Immature natural killer cell (primary cell): ENCODE measurements around the gene CNOT3. TPM values are rescaled to one million over a fixed set of nuclear protein-coding genes. Genes with fewer than 3 reads are reported as not detected.
"Not testable (repeated sequence)": the region's sequence is repeated elsewhere in the genome, so short reads cannot be mapped to it uniquely, and the experiment has no call there.

ENCODE experiments used
- DNase-seq, 3 donors: peaks; one replicate each; pipeline ENCODE4 v3.0.0; 2022; ENCODE audit warnings: mixed read lengths in 1 of 3
- H3K27ac Mint-ChIP-seq, 6 donors: one replicate each; pipeline ENCODE4 v1.8.0; 2020; ENCODE audit warnings: mixed read lengths in 6 of 6, mild to moderate bottlenecking in 5 of 6, inconsistent platforms in 4 of 6, moderate library complexity in 3 of 6
- H3K27me3 Mint-ChIP-seq, 3 donors: one replicate each; pipeline ENCODE4 v1.8.0; 2020 to 2021; ENCODE audit warnings: low read depth in 3 of 3, mild to moderate bottlenecking in 3 of 3, mixed read lengths in 3 of 3, moderate library complexity in 3 of 3, inconsistent platforms in 1 of 3
- H3K36me3 Mint-ChIP-seq, 3 donors: one replicate each; pipeline ENCODE4 v1.8.0; 2020; ENCODE audit warnings: mixed read lengths in 3 of 3, inconsistent platforms in 2 of 3, mild to moderate bottlenecking in 2 of 3
- H3K4me1 Mint-ChIP-seq, 2 donors: one replicate each; pipeline ENCODE4 v1.8.0; 2020; ENCODE audit warnings: inconsistent platforms in 2 of 2, mild to moderate bottlenecking in 2 of 2, mixed read lengths in 2 of 2, moderate library complexity in 1 of 2
- H3K4me3 Mint-ChIP-seq, 5 donors: one replicate each; pipeline ENCODE4 v1.8.0; 2020; ENCODE audit warnings: mild to moderate bottlenecking in 5 of 5, mixed read lengths in 5 of 5, inconsistent platforms in 3 of 5, moderate library complexity in 3 of 5
- H3K9me3 Mint-ChIP-seq, 6 donors: one replicate each; pipeline ENCODE4 v1.8.0; 2020; ENCODE audit warnings: mild to moderate bottlenecking in 6 of 6, mixed read lengths in 6 of 6, inconsistent platforms in 4 of 6, moderate library complexity in 3 of 6
- polyA plus RNA-seq, 3 donors: library from polyadenylated mRNA; unstranded; fragments of 300-500 nt; fragmentation: Illumina TruSeq; gene quantifications; one replicate each; pipeline ENCODE4 v1.2.3, GENCODE V29; 2021

Gene CNOT3
- 10 to 100 TPM in 1 of 3 donors, 1 to 10 TPM in 2; 2.8 to 13.3 (median 4.0) TPM for polyA plus RNA-seq

GRCh38 chr19:54137699-54138488 lies at the start of gene CNOT3:
CNOT3 (plus strand) TSS chr19:54137762; CDS start chr19:54142979, 5,217 bp downstream.
- Mint-ChIP-seq H3K36me3 (peaks cover 0 to 2% (median 0%) of the 10 kb centered on the region in 3 donors), H3K4me3 (peak within 1 kb of the TSS; percentile 87 to 94 (median 90)), H3K27me3 (peaks cover 10 to 18% (median 14%) of the 10 kb centered on the region in 3 donors), H3K27ac (peak within 1 kb of the TSS; percentile 86 to 93 (median 92)), H3K9me3 (no peaks in the 10 kb centered on the region), H3K4me1 (peaks cover 42 to 55% of the 10 kb centered on the region in 2 donors)
- DNase-seq = peak; percentile 37 to 54 (median 46)

- Mint-ChIP-seq H3K9me3 (no peaks in the 10 kb centered on the region), H3K27ac (peak overlapping the region in 3 of 6 donors; percentile 29 to 44 (median 31)), H3K4me1 (peaks cover 17 to 19% of the 10 kb centered on the region in 2 donors), H3K36me3 (no peaks in the 10 kb centered on the region), H3K27me3 (peaks cover 4 to 17% (median 13%) of the 10 kb centered on the region in 3 donors), H3K4me3 (peak overlapping the region in 4 of 5 donors; percentile 33 to 57 (median 48))
- no peak for DNase-seq
Observed at GRCh38 chr19:54094426-54095000, 43.0 kb upstream of the CNOT3 start.

GRCh38 chr19:54095136-54095858 lies 42.3 kb upstream of the CNOT3 start:
- Mint-ChIP-seq H3K27me3 (peaks cover 2 to 17% (median 11%) of the 10 kb centered on the region in 3 donors), H3K9me3 (no peaks in the 10 kb centered on the region), H3K27ac (no peak overlapping the region), H3K4me1 (peaks cover 17 to 19% of the 10 kb centered on the region in 2 donors), H3K36me3 (no peaks in the 10 kb centered on the region), H3K4me3 (peak overlapping the region in 3 of 5 donors; percentile 79 to 90 (median 85))
- no peak for DNase-seq

- Mint-ChIP-seq H3K27me3 (peaks cover 2 to 14% (median 11%) of the 10 kb centered on the region in 3 donors), H3K4me3 (peak overlapping the region; percentile 79 to 94 (median 86)), H3K27ac (peak overlapping the region; percentile 81 to 92 (median 88)), H3K4me1 (peaks cover 18 to 21% of the 10 kb centered on the region in 2 donors)
- not testable (repeated sequence) for H3K9me3 Mint-ChIP-seq, H3K36me3 Mint-ChIP-seq
- DNase-seq = peak; percentile 53 to 72 (median 71)
Observed at GRCh38 chr19:54095859-54096616, 41.5 kb upstream of the CNOT3 start.

GRCh38 chr19:54096617-54097106 lies 40.9 kb upstream of the CNOT3 start:
- peak; percentile 35 to 55 (median 55) for DNase-seq
- Mint-ChIP-seq H3K4me3 (peak overlapping the region; percentile 71 to 94 (median 79)), H3K36me3 (no peaks in the 10 kb centered on the region), H3K4me1 (peaks cover 21 to 25% of the 10 kb centered on the region in 2 donors), H3K27ac (peak overlapping the region; percentile 73 to 92 (median 86)), H3K27me3 (peaks cover 2 to 14% (median 11%) of the 10 kb centered on the region in 3 donors), H3K9me3 (no peaks in the 10 kb centered on the region)

GRCh38 chr19:54099190-54099902 lies 38.2 kb upstream of the CNOT3 start:
- no peak for DNase-seq
- Mint-ChIP-seq H3K27me3 (peaks cover 7 to 18% (median 12%) of the 10 kb centered on the region in 3 donors), H3K36me3 (no peaks in the 10 kb centered on the region), H3K9me3 (no peaks in the 10 kb centered on the region), H3K4me3 (no peak overlapping the region), H3K27ac (no peak overlapping the region), H3K4me1 (peaks cover 31 to 37% of the 10 kb centered on the region in 2 donors)

GRCh38 chr19:54099903-54100255 lies 37.7 kb upstream of the CNOT3 start:
- not testable (repeated sequence) for DNase-seq, H3K27ac Mint-ChIP-seq, H3K36me3 Mint-ChIP-seq, H3K9me3 Mint-ChIP-seq, H3K4me3 Mint-ChIP-seq
- Mint-ChIP-seq H3K4me1 (peaks cover 27 to 34% of the 10 kb centered on the region in 2 donors), H3K27me3 (peaks cover 8 to 18% (median 12%) of the 10 kb centered on the region in 3 donors)

GRCh38 chr19:54100561-54100960 lies 37.0 kb upstream of the CNOT3 start, which contains the start of gene OSCAR:
OSCAR (minus strand) TSS chr19:54100803; CDS start chr19:54100792, 11 bp downstream.
- no peaks in the 10 kb centered on the region for H3K9me3 Mint-ChIP-seq
- DNase-seq = no peak
- peaks cover 0 to 3% (median 0%) of the 10 kb centered on the region in 3 donors for H3K36me3 Mint-ChIP-seq
- peak within 1 kb of the TSS; percentile 26 to 63 (median 55) for H3K4me3 Mint-ChIP-seq
- H3K27me3 Mint-ChIP-seq = peaks cover 8 to 18% (median 12%) of the 10 kb centered on the region in 3 donors
- H3K4me1 Mint-ChIP-seq = peaks cover 28 to 40% of the 10 kb centered on the region in 2 donors
- H3K27ac Mint-ChIP-seq = peak within 1 kb of the TSS in 5 of 6 donors; percentile 10 to 83 (median 58)

- H3K27me3 Mint-ChIP-seq = peaks cover 4 to 9% (median 8%) of the 10 kb centered on the region in 3 donors
- peak within 1 kb of the TSS; percentile 91 to 98 (median 96) for H3K27ac Mint-ChIP-seq
- H3K9me3 Mint-ChIP-seq = no peaks in the 10 kb centered on the region
- DNase-seq = peak; percentile 97 to 98 (median 97)
- peaks cover 20 to 32% of the 10 kb centered on the region in 2 donors for H3K4me1 Mint-ChIP-seq
- peaks cover 4 to 12% (median 6%) of the 10 kb centered on the region in 3 donors for H3K36me3 Mint-ChIP-seq
- peak within 1 kb of the TSS; percentile 96 to 99 (median 97) for H3K4me3 Mint-ChIP-seq
Observed at GRCh38 chr19:54102421-54103169, 35.0 kb upstream of the CNOT3 start, which contains the start of gene NDUFA3. NDUFA3 (plus strand) TSS chr19:54102855; CDS start chr19:54102879, 24 bp downstream.

GRCh38 chr19:54104998-54105715 lies 32.4 kb upstream of the CNOT3 start:
- peaks cover 4 to 9% (median 6%) of the 10 kb centered on the region in 3 donors for H3K27me3 Mint-ChIP-seq
- no peak for DNase-seq
- no peaks in the 10 kb centered on the region for H3K9me3 Mint-ChIP-seq
- peak overlapping the region in 3 of 5 donors; percentile 17 to 46 (median 40) for H3K4me3 Mint-ChIP-seq
- peaks cover 4 to 17% (median 7%) of the 10 kb centered on the region in 3 donors for H3K36me3 Mint-ChIP-seq
- H3K4me1 Mint-ChIP-seq = peaks cover 20 to 32% of the 10 kb centered on the region in 2 donors
- peak overlapping the region in 1 of 6 donors; percentile 30 for H3K27ac Mint-ChIP-seq

GRCh38 chr19:54105796-54106195 lies 31.8 kb upstream of the CNOT3 start:
- Mint-ChIP-seq H3K4me3 (no peak overlapping the region), H3K4me1 (peaks cover 20 to 32% of the 10 kb centered on the region in 2 donors), H3K36me3 (peaks cover 6 to 19% (median 9%) of the 10 kb centered on the region in 3 donors), H3K27ac (no peak overlapping the region), H3K27me3 (peaks cover 4 to 9% (median 6%) of the 10 kb centered on the region in 3 donors), H3K9me3 (no peaks in the 10 kb centered on the region)
- DNase-seq = no peak
